Neuron (in vitro differentiated cells): ENCODE results near the gene CLCN6.
"Not testable (repeated sequence)": the region's sequence is repeated elsewhere in the genome, so short reads cannot be mapped to it uniquely, and the experiment has no call there.

Source experiments
- H2AFZ ChIP-seq: one replicate; pipeline ENCODE4 v1.6.1; 2013; ENCODE audit warnings: low read depth, mild to moderate bottlenecking, inconsistent platforms, low read length, moderate library complexity
- H3K27me3 ChIP-seq: one replicate; pipeline ENCODE4 v1.6.1; 2013; ENCODE audit warnings: low read length; ENCODE audit not compliant: insufficient read depth
- H3K36me3 ChIP-seq: one replicate; pipeline ENCODE4 v1.6.1; 2013; ENCODE audit warnings: low read length; ENCODE audit not compliant: insufficient read depth
- H3K4me1 ChIP-seq: one replicate; pipeline ENCODE4 v1.6.1; 2013; ENCODE audit warnings: low read length; ENCODE audit not compliant: insufficient read depth
- H3K4me3 ChIP-seq: 2 replicates; pipeline ENCODE4 v1.5.1; 2013; ENCODE audit warnings: mild to moderate bottlenecking, low read length, moderate library complexity
- H3K9me3 ChIP-seq: one replicate; pipeline ENCODE4 v1.6.1; 2013; ENCODE audit warnings: low read length

The CLCN6 gene

GRCh38 chr1:11803924-11804665, 1.9 kb upstream of the CLCN6 start:
- Histone ChIP-seq H3K4me1 (peaks cover 49% of the 10 kb centered on the region), H3K4me3 (peak overlapping the region; percentile 78), H3K36me3 (peaks cover 43% of the 10 kb centered on the region)
- H3K9me3 ChIP-seq, H2AFZ ChIP-seq, H3K27me3 ChIP-seq: not testable (repeated sequence)

DNA sequence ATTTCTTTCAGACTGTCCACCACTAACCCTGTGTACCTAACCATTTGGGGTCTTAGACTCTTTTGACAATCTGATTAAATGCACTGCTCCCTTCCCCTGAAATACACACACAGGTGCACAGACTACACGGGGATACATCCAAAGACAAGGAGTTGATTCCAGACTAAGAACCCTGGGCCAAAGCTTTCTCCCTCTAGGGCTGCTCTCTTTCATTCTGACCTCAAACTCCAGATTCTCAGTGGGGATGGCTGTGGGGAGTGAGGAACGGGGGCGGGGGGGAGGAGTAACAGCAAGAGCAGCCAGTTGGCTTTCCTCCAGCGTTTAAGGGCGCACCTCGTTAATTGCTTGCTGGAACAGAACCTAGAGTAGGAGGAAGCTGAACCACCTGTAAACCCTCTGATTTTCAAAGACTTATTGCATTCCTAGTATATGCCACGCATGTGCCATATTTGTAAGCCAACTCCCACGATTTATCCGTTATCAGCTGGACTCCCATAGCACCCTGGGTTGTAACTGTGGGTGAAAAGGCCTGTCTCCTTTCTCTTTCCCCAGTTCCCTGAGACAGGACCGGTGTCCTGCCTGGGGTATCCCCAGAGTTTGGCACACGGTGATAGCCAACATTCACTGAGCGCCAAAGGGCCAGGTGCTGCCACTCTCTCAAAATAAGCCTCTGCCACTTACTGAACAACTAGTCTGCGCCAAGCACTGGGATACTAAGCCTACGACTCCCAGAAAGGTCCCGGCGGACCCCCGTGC, 1.1 kb upstream of the CLCN6 start:
- Histone ChIP-seq H3K9me3 (no peaks in the 10 kb centered on the region), H2AFZ (no peak overlapping the region), H3K36me3 (peaks cover 45% of the 10 kb centered on the region), H3K4me3 (peak overlapping the region; percentile 78), H3K27me3 (no peaks in the 10 kb centered on the region), H3K4me1 (peaks cover 49% of the 10 kb centered on the region)

- Histone ChIP-seq H3K36me3 (peaks cover 40% of the 10 kb centered on the region), H3K27me3 (no peaks in the 10 kb centered on the region), H2AFZ (peak overlapping the region; percentile 15)
Observed at GRCh38 chr1:11806307-11806936, 431 bp downstream of the CLCN6 start.

GRCh38 chr1:11807133-11807532, 1.1 kb downstream of the CLCN6 start:
- Histone ChIP-seq H3K27me3 (no peaks in the 10 kb centered on the region), H3K4me3 (peak overlapping the region; percentile 78), H3K9me3 (no peaks in the 10 kb centered on the region), H3K36me3 (peaks cover 42% of the 10 kb centered on the region), H2AFZ (no peak overlapping the region), H3K4me1 (peaks cover 49% of the 10 kb centered on the region)

More at GRCh38 chr1:11806307-11806936, 431 bp downstream of the CLCN6 start:
- no peaks in the 10 kb centered on the region for H3K9me3 ChIP-seq
- peaks cover 49% of the 10 kb centered on the region for H3K4me1 ChIP-seq
- H3K4me3 ChIP-seq: peak overlapping the region; percentile 78

DNA sequence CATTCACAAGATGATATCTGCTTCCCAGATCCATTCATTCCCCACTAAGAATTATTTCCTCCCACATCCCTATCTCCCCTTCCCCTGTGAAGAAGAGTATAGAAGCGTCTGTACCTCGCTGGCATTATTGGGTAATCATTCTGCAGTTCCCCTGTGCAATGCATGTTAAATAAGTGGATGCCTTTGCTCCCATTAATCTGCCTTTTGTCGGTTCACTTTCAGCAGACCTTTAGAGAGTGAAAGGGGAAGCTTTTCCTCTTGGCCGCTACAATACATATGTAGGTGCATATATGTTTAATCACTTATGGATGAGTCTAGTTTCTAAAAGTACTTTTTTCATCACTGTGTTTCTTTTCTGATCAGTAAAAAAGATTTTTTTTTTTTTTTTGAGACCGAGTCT, 7.0 kb downstream of the CLCN6 start:
- Histone ChIP-seq H3K4me3 (no peak overlapping the region), H3K27me3 (no peaks in the 10 kb centered on the region), H3K9me3 (no peaks in the 10 kb centered on the region), H3K36me3 (peaks cover 82% of the 10 kb centered on the region), H2AFZ (no peak overlapping the region), H3K4me1 (peaks cover 3% of the 10 kb centered on the region)

DNA sequence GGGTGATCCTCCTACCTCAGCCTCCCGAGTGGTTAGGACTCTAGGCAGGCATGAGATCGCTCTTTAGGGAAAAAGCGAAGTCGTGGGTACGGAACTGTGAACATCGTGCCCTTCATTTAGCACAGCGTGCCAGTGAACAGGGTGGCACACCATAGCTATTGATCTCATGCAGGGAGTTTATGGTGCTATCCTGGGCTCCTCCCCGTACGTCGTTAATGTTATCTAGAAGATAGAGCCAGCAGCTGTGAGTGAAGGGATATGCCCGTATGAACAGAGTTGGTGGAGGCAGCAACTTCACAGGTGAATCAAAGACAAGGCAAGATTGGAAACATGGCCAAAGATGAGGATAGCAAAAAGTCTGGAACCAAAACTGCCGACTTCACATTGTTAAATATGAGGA, 11.2 kb downstream of the CLCN6 start:
- Histone ChIP-seq H3K36me3 (peaks cover 75% of the 10 kb centered on the region), H3K4me1 (no peaks in the 10 kb centered on the region), H3K27me3 (no peaks in the 10 kb centered on the region), H3K4me3 (no peak overlapping the region), H3K9me3 (no peaks in the 10 kb centered on the region), H2AFZ (no peak overlapping the region)

- peaks cover 80% of the 10 kb centered on the region for H3K36me3 ChIP-seq
- H3K4me3 ChIP-seq: no peak overlapping the region
- no peaks in the 10 kb centered on the region for H3K9me3 ChIP-seq
- H2AFZ ChIP-seq: no peak overlapping the region
- no peaks in the 10 kb centered on the region for H3K4me1 ChIP-seq
- no peaks in the 10 kb centered on the region for H3K27me3 ChIP-seq
Observed at GRCh38 chr1:11822091-11822490, 16.1 kb downstream of the CLCN6 start.

GRCh38 chr1:11823366-11824137, 17.6 kb downstream of the CLCN6 start:
- peaks cover 81% of the 10 kb centered on the region for H3K36me3 ChIP-seq
- H2AFZ ChIP-seq: no peak overlapping the region
- H3K9me3 ChIP-seq: no peaks in the 10 kb centered on the region

GRCh38 chr1:11825131-11825530, 19.1 kb downstream of the CLCN6 start:
- H3K36me3 ChIP-seq: peaks cover 80% of the 10 kb centered on the region
- no peaks in the 10 kb centered on the region for H3K27me3 ChIP-seq
- H3K4me3 ChIP-seq: no peak overlapping the region
- H2AFZ ChIP-seq: no peak overlapping the region
- H3K9me3 ChIP-seq: no peaks in the 10 kb centered on the region
- H3K4me1 ChIP-seq: no peaks in the 10 kb centered on the region

More at GRCh38 chr1:11823366-11824137, 17.6 kb downstream of the CLCN6 start:
- no peaks in the 10 kb centered on the region for H3K4me1 ChIP-seq
- H3K4me3 ChIP-seq: no peak overlapping the region
- no peaks in the 10 kb centered on the region for H3K27me3 ChIP-seq

DNA sequence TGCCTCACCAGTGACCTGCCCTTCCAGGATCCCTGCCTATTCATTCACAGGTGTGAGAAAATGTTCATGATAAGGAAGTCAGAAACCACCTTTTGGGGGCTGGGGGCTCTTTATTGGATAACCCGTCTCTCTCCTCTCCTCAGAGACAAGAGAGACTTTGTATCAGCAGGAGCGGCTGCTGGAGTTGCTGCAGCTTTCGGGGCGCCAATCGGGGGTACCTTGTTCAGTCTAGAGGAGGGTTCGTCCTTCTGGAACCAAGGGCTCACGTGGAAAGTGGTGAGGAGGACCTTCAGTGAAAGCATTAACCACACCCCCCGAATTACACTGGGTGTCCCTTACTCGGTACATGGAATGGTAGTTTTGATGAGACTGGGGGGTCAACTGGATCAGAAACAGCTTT, 21.0 kb downstream of the CLCN6 start:
- Histone ChIP-seq H3K9me3 (no peaks in the 10 kb centered on the region), H2AFZ (no peak overlapping the region), H3K4me3 (no peak overlapping the region), H3K4me1 (no peaks in the 10 kb centered on the region), H3K36me3 (peaks cover 82% of the 10 kb centered on the region), H3K27me3 (no peaks in the 10 kb centered on the region)

- Histone ChIP-seq H3K4me3 (no peak overlapping the region), H3K9me3 (no peaks in the 10 kb centered on the region), H3K27me3 (no peaks in the 10 kb centered on the region), H3K4me1 (no peaks in the 10 kb centered on the region), H2AFZ (no peak overlapping the region), H3K36me3 (peaks cover 87% of the 10 kb centered on the region)
Observed at GRCh38 chr1:11828511-11828910, 22.5 kb downstream of the CLCN6 start.

GRCh38 chr1:11831945-11832725, 26.1 kb downstream of the CLCN6 start:
- Histone ChIP-seq H3K27me3 (no peaks in the 10 kb centered on the region), H3K4me1 (no peaks in the 10 kb centered on the region), H3K9me3 (no peaks in the 10 kb centered on the region), H2AFZ (no peak overlapping the region), H3K36me3 (peaks cover 85% of the 10 kb centered on the region), H3K4me3 (no peak overlapping the region)
